GM12891 (cell line): ENCODE results near the gene CACNB3.

Experiments used
- DNase-seq: peaks from one replicate; pipeline ENCODE4 v3.0.0; 2011; ENCODE audit warnings: low spot score; ENCODE audit not compliant: insufficient read length
- FAIRE-seq: peaks from 2 replicates; lab custom pipeline; 2011; peaks lifted over from hg19 to GRCh38; lab: Jason Lieb, UNC
- PAX5 ChIP-seq: IDR thresholded peaks from 2 replicates; pipeline ENCODE4 v1.6.1; 2011; ENCODE audit warnings: low read length, moderate library complexity, mild to moderate bottlenecking; ENCODE audit not compliant: insufficient read depth, severe bottlenecking
- POLR2A ChIP-seq: IDR thresholded peaks from 2 replicates; pipeline ENCODE4 v1.6.1; 2011; ENCODE audit warnings: low read depth, low read length, control low read depth
- POLR2AphosphoS5 ChIP-seq: IDR thresholded peaks from 2 replicates; pipeline ENCODE4 v1.6.1; 2011; ENCODE audit warnings: low read depth, low read length, control low read depth
- POU2F2 ChIP-seq: IDR thresholded peaks from 2 replicates; pipeline ENCODE4 v1.6.1; 2011; ENCODE audit warnings: low read depth, mild to moderate bottlenecking, control low read depth, low read length, moderate library complexity
- SPI1 ChIP-seq: IDR thresholded peaks from 2 replicates; pipeline ENCODE4 v1.6.1; 2011; ENCODE audit warnings: low read depth, low read length, control low read depth
- TAF1 ChIP-seq: IDR thresholded peaks from 2 replicates; pipeline ENCODE4 v1.6.1; 2011; ENCODE audit warnings: low read depth, low read length, control low read depth

CACNB3 gene

DNA sequence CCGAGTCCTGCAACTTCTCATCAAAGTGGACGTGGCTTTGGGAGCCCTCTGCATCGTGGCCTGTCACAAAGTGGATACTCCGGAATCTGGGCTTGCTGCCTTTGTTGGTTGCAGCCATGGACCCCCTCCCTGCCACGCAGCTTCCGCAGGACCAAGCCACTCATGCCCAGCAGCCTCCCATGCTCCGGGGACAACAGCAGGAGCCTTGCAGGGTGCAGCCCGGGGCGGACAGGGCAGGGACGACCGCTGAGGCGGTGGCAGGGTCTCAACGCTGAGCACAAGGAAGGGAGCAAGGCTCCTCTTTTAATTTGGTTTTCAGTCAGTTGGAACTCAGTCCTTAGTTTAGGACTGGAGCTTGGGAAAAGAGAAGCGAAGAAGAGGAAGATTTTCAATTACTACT, 17.3 kb upstream of the CACNB3 start:
- no peak for TF ChIP-seq SPI1
- no peak for TF ChIP-seq TAF1
- TF ChIP-seq PAX5 = no peak
- no peak for TF ChIP-seq POU2F2
- no peak for TF ChIP-seq POLR2AphosphoS5
- no peak for TF ChIP-seq POLR2A
- FAIRE-seq (no peak), DNase-seq (no peak)

- DNase-seq (no peak), FAIRE-seq (peak; percentile 56)
- TF ChIP-seq POLR2AphosphoS5 = no peak
- no peak for TF ChIP-seq POU2F2
- TF ChIP-seq TAF1 = no peak
- no peak for TF ChIP-seq SPI1
- no peak for TF ChIP-seq PAX5
- TF ChIP-seq POLR2A = no peak
Measured at GRCh38 chr12:48803675-48804074, 14.6 kb upstream of the CACNB3 start.

DNA sequence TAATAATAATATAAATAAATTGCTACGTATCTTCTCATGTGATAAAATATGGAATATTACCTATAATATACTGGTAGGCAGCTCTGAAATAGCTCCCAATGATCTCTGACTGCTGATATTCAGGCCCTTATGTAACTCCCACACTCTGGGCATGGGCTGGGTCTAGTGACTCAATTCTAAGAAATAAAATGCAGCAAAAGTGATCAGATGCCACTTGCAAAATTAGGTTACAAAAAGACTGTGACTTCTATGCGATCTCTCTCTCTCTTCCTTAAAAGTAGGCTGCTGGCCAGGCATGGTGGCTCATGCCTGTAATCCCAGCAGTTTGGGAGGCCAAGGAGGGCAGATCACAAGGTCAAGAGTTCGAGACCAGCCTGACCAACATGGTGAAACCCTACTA, 10.3 kb upstream of the CACNB3 start:
- FAIRE-seq (no peak), DNase-seq (no peak)
- no peak for TF ChIP-seq POLR2A
- TF ChIP-seq POU2F2 = no peak
- no peak for TF ChIP-seq POLR2AphosphoS5
- TF ChIP-seq TAF1 = no peak
- no peak for TF ChIP-seq SPI1
- no peak for TF ChIP-seq PAX5

DNA sequence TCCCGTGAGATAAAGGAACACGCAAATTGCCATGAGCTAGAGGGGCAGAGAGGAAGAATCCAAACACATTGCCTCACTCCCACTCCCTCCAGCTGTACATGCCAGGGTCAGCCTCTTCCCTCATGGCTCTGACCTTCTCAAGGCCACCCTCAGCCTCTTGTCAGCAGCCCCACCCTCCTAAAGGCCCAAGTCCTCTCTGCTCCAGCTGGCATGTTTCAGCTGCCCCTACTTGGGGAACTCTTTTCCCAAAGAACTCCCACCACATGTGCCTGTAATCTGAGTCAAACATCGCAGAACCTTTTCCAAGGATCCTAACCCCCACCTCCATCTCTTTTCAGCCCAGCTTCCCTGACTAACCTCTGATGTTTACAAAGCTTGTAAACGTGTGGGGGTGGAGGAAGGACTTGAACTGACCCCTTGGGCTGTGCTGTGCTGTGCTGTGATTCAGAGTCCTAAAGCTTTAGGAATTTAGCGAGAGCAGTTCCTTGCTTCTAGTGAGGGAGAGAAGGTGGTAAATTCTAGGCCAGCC, 7.3 kb upstream of the CACNB3 start:
- FAIRE-seq (no peak), DNase-seq (no peak)
- no peak for TF ChIP-seq TAF1
- TF ChIP-seq POLR2A = no peak
- TF ChIP-seq PAX5 = no peak
- no peak for TF ChIP-seq SPI1

DNA sequence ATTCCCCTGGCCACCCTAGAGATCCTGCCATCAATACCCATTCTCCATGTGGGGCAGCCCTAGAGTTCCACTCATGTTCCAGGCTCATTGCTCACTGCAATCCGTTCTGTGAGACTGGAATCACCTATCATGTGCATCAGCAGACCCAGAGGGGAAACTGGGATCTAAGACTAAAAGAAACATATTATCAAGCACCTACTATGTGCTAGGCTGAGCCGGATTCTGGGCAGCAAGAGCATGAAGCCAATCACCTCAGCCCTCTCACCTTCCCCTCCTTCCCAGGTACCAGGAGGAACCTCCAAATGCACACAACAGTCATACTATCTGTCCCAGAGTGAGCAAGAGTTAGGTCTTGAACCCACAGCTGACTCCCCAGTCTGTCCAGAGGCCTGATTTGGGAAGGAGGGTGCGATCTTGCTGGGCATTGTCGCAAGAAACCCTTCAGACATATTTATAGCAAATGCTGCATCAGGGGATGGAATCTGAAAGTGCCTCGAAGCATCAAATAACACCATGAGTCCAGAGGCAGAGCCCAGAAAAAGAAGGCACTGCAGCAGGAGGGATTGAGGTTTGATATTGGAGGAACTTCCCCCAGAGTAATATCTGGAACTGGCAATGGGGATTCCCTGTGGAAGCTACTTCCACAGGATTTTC, 6.7 kb upstream of the CACNB3 start:
- FAIRE-seq = no peak
- no peak for DNase-seq
- TF ChIP-seq SPI1 (no peak), POLR2A (no peak), POLR2AphosphoS5 (no peak), TAF1 (no peak), PAX5 (no peak), POU2F2 (no peak)

GRCh38 chr12:48812389-48812788, 5.9 kb upstream of the CACNB3 start:
- FAIRE-seq (no peak), DNase-seq (no peak)
- no peak for TF ChIP-seq POLR2A
- TF ChIP-seq POU2F2 = no peak
- no peak for TF ChIP-seq SPI1
- no peak for TF ChIP-seq TAF1
- no peak for TF ChIP-seq POLR2AphosphoS5
- no peak for TF ChIP-seq PAX5

- no peak for FAIRE-seq
Measured at GRCh38 chr12:48813465-48814261, 4.6 kb upstream of the CACNB3 start.

DNA sequence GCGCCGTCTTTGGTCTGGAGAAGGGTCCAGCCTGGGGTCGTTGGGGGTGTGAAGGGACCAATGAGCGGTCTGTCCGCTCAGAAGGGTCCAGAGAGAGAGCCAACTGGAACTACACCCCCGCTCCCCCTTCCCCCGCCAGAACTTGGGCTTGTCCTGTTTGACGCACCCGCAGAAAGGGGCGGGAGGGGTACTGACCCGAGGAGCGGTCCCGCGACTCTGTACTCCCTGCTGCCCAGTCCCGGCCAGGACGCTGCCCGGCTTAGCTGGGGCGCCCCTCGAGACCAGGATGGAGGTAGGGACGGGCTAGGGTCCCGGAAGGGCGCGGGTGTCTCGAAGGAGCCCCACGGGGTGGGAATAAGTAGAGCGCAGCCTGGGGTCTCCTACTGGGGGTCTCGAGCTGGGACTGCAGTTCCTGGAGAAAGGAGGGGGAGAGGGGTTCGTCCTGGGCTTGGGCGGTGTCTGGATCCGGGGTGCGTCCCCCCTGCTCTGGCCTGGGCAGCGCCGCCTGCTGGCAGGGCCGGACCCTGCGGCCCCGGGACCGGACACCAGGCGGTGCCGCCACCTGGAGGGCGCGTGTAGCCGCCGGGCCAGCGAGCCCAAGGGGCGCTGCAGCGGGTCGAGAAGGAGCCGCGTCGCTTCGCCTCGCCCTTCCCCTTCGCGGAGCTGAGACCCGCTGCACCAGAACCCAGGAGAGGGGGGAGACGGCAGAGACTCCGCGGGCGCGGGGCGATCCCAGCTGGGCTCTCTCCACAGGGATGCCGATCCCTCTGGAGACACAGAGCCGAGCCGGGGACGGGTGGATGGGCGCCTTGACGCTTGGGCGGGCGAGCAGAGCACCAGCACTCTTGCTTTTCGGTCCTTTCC, 3.8 kb upstream of the CACNB3 start:
- DNase-seq (peak; percentile 96), FAIRE-seq (peak; percentile 95)

More at GRCh38 chr12:48813465-48814261, 4.6 kb upstream of the CACNB3 start:
- no peak for DNase-seq
- TF ChIP-seq POLR2AphosphoS5 (no peak), POLR2A (no peak), SPI1 (no peak), POU2F2 (no peak), PAX5 (no peak), TAF1 (no peak)

GRCh38 chr12:48815126-48816110, 2.9 kb upstream of the CACNB3 start:
- FAIRE-seq (peak; percentile 71), DNase-seq (no peak)
- TF ChIP-seq POU2F2 = no peak
- TF ChIP-seq TAF1 = no peak
- TF ChIP-seq SPI1 = no peak
- TF ChIP-seq PAX5 = no peak
- no peak for TF ChIP-seq POLR2AphosphoS5
- no peak for TF ChIP-seq POLR2A

More for the DNA sequence above, 3.8 kb upstream of the CACNB3 start:
- no peak for TF ChIP-seq SPI1
- no peak for TF ChIP-seq TAF1
- TF ChIP-seq POLR2AphosphoS5 = no peak
- TF ChIP-seq PAX5 = no peak
- no peak for TF ChIP-seq POLR2A
- TF ChIP-seq POU2F2 = no peak
